ENCODE results near the gene ITPR3.

Gene ITPR3

DNA sequence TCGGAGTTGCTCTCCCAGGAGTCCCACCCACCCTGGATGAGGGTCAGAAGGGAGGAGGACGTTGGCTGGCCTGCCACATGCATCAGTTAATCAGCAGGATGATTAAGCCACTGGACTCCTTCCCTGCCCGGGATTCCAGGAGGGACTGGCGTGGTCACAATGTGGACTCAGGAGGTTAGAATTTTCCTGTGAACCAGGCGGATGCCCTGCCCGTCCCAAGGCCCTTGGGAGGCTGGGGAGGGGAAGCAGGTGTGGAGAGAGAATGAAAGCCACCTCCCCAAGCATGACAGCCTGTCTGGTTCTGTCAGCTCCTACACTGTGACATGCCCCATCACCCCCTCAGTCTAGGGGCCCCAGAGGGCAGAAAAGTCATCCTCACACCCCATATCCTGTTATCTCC, 11.6 kb upstream of the ITPR3 start:
- ChIA-PET CTCF (interaction anchor here (6.4 kb wide), 1 partner anchor 22 kb away, joined by 73 read pairs; no protein-coding TSS in a partner anchor), POLR2A (no interaction called here)
- no peak for TF ChIP-seq CTCF (IDR thresholded peaks at IDR 0.05; ENCODE audit: control extremely low read depth, extremely low read depth, low read depth, missing control alignments)
- no peak for DNase-seq (ENCODE audit: extremely low spot score)

DNA sequence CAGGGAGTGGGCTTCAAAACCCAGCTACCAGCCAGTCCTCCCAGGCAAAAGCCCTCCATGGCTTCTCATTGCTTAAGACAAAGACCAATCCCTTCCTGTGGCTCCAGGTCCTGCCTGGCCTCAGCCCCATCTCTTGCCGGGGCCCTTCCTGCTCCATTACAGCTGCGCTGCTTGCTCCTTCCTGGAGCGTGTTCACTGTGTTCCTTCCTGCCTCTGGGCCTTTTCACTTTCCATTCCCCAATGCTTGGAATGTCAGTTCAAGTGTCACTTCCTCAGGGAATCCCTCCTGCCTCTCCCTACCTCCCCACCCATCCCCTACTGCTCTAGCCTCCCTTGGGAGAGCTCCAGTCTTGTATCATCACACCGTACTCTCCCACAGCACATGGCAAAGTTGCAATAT, 11.1 kb upstream of the ITPR3 start:
- CTCF ChIA-PET: interaction anchor here (1.0 kb wide), 1 partner anchor 91 kb away, joined by 3 read pairs; no protein-coding TSS in a partner anchor

DNA sequence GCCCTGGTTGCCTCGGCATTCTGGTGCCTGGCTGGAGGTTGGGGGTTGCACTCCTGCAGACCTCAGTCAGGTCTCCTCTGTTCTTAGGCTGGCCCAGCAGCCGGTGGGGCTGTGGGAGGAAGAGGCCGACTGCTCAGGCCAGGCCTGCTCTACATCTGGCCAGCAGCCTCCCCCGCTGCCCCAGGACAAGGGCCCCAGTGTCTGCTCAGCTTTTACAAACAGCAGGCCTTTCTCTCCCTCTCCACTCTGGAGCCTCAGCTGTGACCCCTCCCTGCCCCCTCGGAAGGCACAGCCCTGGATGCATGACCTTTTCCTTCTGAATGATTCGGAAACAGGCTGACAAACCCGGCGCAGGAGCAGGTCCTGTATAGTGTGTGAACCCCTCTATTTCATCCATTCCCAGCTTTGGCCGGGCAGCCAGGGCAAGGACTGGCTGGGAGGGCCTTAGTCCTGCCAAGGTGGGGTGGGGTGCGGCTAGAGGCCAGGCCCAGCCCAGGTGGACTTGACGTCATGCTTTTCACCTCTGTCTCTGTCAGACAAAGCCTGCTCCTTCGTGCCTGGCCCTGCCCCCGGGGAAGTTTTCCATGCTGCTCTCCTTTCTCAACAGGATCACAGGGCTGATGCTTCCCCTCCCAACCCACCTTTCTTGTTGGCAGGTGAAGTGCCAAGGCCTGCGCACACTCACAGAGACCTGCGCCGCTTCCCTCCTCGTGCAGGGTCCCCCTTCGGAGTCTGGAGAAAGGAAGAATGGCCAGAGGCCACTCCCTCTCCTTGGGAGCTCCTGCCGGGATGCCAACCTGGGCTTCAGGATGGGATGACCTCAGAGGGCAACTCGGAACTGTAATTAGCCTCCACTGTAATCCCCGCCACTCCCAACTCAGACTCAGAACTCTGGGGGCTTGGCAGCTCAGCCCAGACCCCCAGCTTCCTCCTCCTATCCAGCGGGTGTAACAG, 10.1 kb upstream of the ITPR3 start:
- TF ChIP-seq CTCF (IDR thresholded peaks at IDR 0.05; ENCODE audit: control extremely low read depth, extremely low read depth, low read depth, missing control alignments): no peak
- ChIA-PET POLR2A (no interaction called here), CTCF (interaction anchor here (1.0 to 1.5 kb wide), 5 partner anchors 12 to 90 kb away, joined by 3 to 4 read pairs (median 4); partner anchors contain the start of gene BAK1)
- DNase-seq (ENCODE audit: extremely low spot score): no peak

More for the DNA sequence above, 11.1 kb upstream of the ITPR3 start:
- no peak for DNase-seq (ENCODE audit: extremely low spot score)
- POLR2A ChIA-PET: no interaction called here
- TF ChIP-seq CTCF (IDR thresholded peaks at IDR 0.05; ENCODE audit: control extremely low read depth, extremely low read depth, low read depth, missing control alignments): no peak

DNA sequence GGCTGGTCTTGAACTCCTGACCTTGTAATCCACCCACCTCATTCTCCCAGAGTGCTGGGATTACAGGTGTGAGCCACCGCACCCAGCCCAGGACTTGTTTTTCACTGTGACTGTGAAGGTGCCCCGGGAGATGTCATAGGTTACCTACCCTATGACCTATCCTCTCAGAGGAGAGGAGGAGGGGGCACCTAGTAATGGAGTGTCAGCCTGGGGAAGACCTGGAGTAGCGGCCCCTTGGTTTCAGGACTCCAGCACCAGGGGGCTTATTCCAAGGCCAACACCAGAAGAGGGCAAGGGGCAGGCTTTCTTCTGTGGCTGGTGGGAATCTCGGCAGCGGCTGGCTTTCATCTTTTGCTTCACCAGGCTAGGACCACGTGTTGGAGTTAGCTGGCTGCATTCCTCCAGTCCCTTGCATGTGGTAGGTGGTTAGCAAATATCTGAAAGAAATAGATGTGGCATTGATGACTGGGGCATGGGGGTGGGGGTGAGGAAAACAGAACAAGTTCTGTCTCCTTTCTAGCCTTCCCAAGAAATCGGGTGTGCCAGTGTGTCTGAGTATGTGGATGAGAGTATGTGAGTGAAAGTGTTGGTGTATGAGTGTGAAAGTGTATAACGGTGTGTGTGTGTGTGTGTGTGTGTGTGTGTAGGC, 7.9 kb upstream of the ITPR3 start:
- ChIA-PET POLR2A (no interaction called here), CTCF (interaction anchor here (1.8 to 1.9 kb wide), 3 partner anchors 23 to 87 kb away, joined by 5 to 9 read pairs (median 7); partner anchors contain the start of gene BAK1)
- no peak for TF ChIP-seq CTCF (IDR thresholded peaks at IDR 0.05; ENCODE audit: control extremely low read depth, extremely low read depth, low read depth, missing control alignments)
- DNase-seq (ENCODE audit: extremely low spot score): no peak

DNA sequence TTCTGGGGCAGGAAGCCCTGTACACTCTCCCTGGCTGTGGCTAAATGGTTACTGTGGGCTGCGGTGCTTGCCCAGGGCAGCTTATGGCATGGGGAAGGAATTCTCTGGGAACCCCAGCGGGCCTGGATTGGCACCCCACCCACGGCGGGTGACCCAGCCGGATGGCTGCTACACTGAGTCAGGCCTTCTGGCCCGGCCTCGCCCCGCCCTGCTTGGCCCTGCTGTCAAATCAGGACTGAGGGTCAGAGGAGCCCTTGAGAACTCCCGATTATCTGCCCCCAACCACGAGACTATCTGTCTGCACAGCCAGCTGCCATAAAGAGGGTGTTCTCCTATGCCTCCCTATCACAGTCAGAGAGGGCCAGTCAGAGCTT, 7.3 kb upstream of the ITPR3 start:
- POLR2A ChIA-PET: no interaction called here

More for the DNA sequence above, 7.3 kb upstream of the ITPR3 start:
- no peak for TF ChIP-seq CTCF (IDR thresholded peaks at IDR 0.05; ENCODE audit: control extremely low read depth, extremely low read depth, low read depth, missing control alignments)
- DNase-seq (ENCODE audit: extremely low spot score): no peak
- CTCF ChIA-PET: interaction anchor here (1.8 to 1.9 kb wide), 3 partner anchors 24 to 87 kb away, joined by 5 to 9 read pairs (median 7); partner anchors contain the start of gene BAK1

Data from GM10248 (cell line).